ENCODE data around the gene PLEKHA7.

DNA sequence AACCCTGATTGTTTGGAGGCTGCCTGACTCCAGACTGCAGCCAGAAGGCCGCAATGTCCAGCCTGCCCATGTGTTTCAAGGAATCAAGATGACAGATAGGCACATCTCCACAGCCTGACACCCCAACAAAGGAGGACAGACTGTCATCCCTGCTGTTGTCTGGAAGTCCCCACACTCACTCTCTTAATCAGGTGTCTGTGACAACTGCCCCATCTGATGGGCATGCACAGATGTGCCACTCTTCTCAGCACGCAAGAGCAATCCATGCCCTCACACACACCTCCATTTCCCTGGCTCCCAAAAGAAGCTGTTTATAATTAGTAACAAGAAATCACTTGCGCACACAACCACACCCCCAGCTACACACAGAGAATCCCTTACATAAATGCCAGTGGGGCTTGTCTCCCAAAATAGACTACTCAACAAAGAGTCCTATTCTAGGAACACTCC, 158.2 kb downstream of the PLEKHA7 start:
- TF ChIP-seq POLR2AphosphoS5 (IDR thresholded peaks at IDR 0.05; ENCODE audit: low read depth, low read length) (no peak), TAF1 (IDR thresholded peaks at IDR 0.05; ENCODE audit: low read depth, low read length) (no peak)

Data from GM12891 (cell line).